ENCODE measurements around the gene MRPL34.

Gene MRPL34

GRCh38 chr19:17351815-17352435 lies 46.3 kb downstream of the MRPL34 start:
- no peak overlapping the region for H3K27ac ChIP-seq
- TF ChIP-seq ZFX (IDR thresholded peaks at IDR 0.05; ENCODE audit: borderline replicate concordance) (no peak), CTCF (IDR thresholded peaks at IDR 0.05) (no peak)

GRCh38 chr19:17352608-17353280 lies 47.1 kb downstream of the MRPL34 start:
- H3K27ac ChIP-seq, result no peak overlapping the region
- TF ChIP-seq ZFX (IDR thresholded peaks at IDR 0.05; ENCODE audit: borderline replicate concordance) (no peak), CTCF (IDR thresholded peaks at IDR 0.05) (no peak)

- no peak overlapping the region for H3K27ac ChIP-seq
Observed at GRCh38 chr19:17353386-17353785, 47.7 kb downstream of the MRPL34 start.

More at GRCh38 chr19:17353386-17353785, 47.7 kb downstream of the MRPL34 start:
- TF ChIP-seq CTCF (IDR thresholded peaks at IDR 0.05), result no peak
- no peak for TF ChIP-seq ZFX (IDR thresholded peaks at IDR 0.05; ENCODE audit: borderline replicate concordance)

Data from 22Rv1 (cell line).